ENCODE data around the gene C16orf82. TPM values are rescaled to one million over a fixed set of nuclear protein-coding genes. Genes with fewer than 3 reads are reported as not detected.

The C16orf82 gene
- total and polyA plus RNA-seq, 9 of the 15 experiments (the other 6 are each of a cell fraction or from before 2014, with no cell fraction given) = not detected

- H2AFZ ChIP-seq (ENCODE audit: low read depth, low read length) = no peak overlapping the region
- in situ Hi-C loops (cut with MboI) = no loop called here
- ChIA-PET CTCF (ENCODE audit: low intra/inter-chr PET ratio) (no interaction called here), POLR2A (interaction anchor here (0.7 kb wide), 1 partner anchor 468 kb away, joined by 3 read pairs; no protein-coding TSS in a partner anchor)
- H3K9me3 ChIP-seq (replicated peaks; ENCODE audit: control insufficient read depth, insufficient read depth, low read depth, low read length) = no peaks in the 10 kb centered on the region
- H3K79me2 ChIP-seq (ENCODE audit: control insufficient read depth, insufficient read depth, low read length) = no peaks in the 10 kb centered on the region
- WGBS (ENCODE audit: insufficient coverage, low coverage, missing lambda C conversion rate) = 2% methylated on average over 4 of the region's 4 CpGs
- no peak overlapping the region for H3K27ac ChIP-seq (ENCODE audit: extremely low read depth, low read depth, low read length)
- H3K4me2 ChIP-seq (ENCODE audit: insufficient read depth, low read length) = no peak overlapping the region
- no peaks in the 10 kb centered on the region for H3K36me3 ChIP-seq (ENCODE audit: control insufficient read depth, insufficient read depth, low read length)
- no TSS peak for BruUV-seq (replicated peaks)
- H3K4me3 ChIP-seq = no peak overlapping the region
- H4K20me1 ChIP-seq (replicated peaks; ENCODE audit: control insufficient read depth, insufficient read depth, low read length) = no peaks in the 10 kb centered on the region
- FAIRE-seq (no peak), ATAC-seq (no peak), DNase-seq (ENCODE audit: extremely low read depth in 1 of 4, low spot score in 3 of 4) (no peak)
- peaks cover 0 to 5% of the 10 kb centered on the region in 2 experiments; a peak in 2 of 5 replicates for H3K27me3 ChIP-seq (ENCODE audit: control insufficient read depth in 2 of 2, insufficient read depth in 2 of 2, low read length in 2 of 2)
- H3K9ac ChIP-seq (ENCODE audit: insufficient read depth in 1 of 2, low read depth in 2 of 2, low read length in 2 of 2) = no peak overlapping the region
- H3K9me1 ChIP-seq (ENCODE audit: control insufficient read depth, insufficient read depth, low read length) = no peaks in the 10 kb centered on the region
- H3K4me1 ChIP-seq (replicated peaks in 1 of 2; ENCODE audit: control insufficient read depth in 2 of 2, insufficient read depth in 2 of 2, low read length in 2 of 2) = peaks cover 0 to 27% of the 10 kb centered on the region in 2 experiments; a peak in 4 of 5 replicates
- intact Hi-C loops (cut with micrococcal nuclease) = loop anchor here (5.0 kb wide), 1 partner anchor 150 kb away; no protein-coding TSS in a partner anchor
- no peak for TF ChIP-seq ZNF668 (CRISPR knock-in tag; IDR thresholded peaks at IDR 0.05)
- peak; percentile 88 for TF ChIP-seq RBM25 (IDR thresholded peaks at IDR 0.05; ENCODE audit: low read depth, low read length, severe bottlenecking)
- TF ChIP-seq ADNP (tag; IDR thresholded peaks at IDR 0.05) = 0 out of 2 replicates have a peak, but pooled peaks have one; percentile 32
- no peak for TF ChIP-seq ZNF764 (CRISPR knock-in tag; IDR thresholded peaks at IDR 0.05; ENCODE audit: low read depth)
- TF ChIP-seq, protein P1, sequence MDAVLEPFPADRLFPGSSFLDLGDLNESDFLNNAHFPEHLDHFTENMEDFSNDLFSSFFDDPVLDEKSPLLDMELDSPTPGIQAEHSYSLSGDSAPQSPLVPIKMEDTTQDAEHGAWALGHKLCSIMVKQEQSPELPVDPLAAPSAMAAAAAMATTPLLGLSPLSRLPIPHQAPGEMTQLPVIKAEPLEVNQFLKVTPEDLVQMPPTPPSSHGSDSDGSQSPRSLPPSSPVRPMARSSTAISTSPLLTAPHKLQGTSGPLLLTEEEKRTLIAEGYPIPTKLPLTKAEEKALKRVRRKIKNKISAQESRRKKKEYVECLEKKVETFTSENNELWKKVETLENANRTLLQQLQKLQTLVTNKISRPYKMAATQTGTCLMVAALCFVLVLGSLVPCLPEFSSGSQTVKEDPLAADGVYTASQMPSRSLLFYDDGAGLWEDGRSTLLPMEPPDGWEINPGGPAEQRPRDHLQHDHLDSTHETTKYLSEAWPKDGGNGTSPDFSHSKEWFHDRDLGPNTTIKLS (IDR thresholded peaks at IDR 0.05; ENCODE audit: borderline replicate concordance, low read depth) = no peak
- peak; percentile 90 for TF ChIP-seq BCOR (IDR thresholded peaks at IDR 0.05)
- no peak for TF ChIP-seq ZNF699 (CRISPR knock-in tag; IDR thresholded peaks at IDR 0.05; ENCODE audit: insufficient replicate concordance)
- no peak for TF ChIP-seq TCF7 (IDR thresholded peaks at IDR 0.05; ENCODE audit: borderline replicate concordance)
- no peak for TF ChIP-seq ZSCAN29 (IDR thresholded peaks at IDR 0.05)
- peak; percentile 62; the same call in 1 of the 2 replicates for TF ChIP-seq BHLHE40 (IDR thresholded peaks at IDR 0.05; ENCODE audit: low read length)
- no peak for TF ChIP-seq RFX5 (IDR thresholded peaks at IDR 0.05; ENCODE audit: low read depth, low read length)
- peak; percentile 16; the same call in 1 of the 2 replicates for TF ChIP-seq USF1 (CRISPR knock-in tag; IDR thresholded peaks at IDR 0.05)
- TF ChIP-seq HDAC2 (IDR thresholded peaks at IDR 0.05) = peak; percentile 37; the same call in 1 of the 2 replicates
- no peak for TF ChIP-seq ZNF696 (CRISPR knock-in tag; conservative IDR thresholded peaks at IDR 0.05)
- TF ChIP-seq, protein P2, sequence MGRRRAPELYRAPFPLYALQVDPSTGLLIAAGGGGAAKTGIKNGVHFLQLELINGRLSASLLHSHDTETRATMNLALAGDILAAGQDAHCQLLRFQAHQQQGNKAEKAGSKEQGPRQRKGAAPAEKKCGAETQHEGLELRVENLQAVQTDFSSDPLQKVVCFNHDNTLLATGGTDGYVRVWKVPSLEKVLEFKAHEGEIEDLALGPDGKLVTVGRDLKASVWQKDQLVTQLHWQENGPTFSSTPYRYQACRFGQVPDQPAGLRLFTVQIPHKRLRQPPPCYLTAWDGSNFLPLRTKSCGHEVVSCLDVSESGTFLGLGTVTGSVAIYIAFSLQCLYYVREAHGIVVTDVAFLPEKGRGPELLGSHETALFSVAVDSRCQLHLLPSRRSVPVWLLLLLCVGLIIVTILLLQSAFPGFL (CRISPR knock-in tag; IDR thresholded peaks at IDR 0.05) = no peak
- peak; percentile 77 for TF ChIP-seq ZFP36 (IDR thresholded peaks at IDR 0.05; ENCODE audit: low read depth, low read length, partially characterized antibody)
- TF ChIP-seq KDM1A (IDR thresholded peaks at IDR 0.05) = peak; percentile 55 to 65
- TF ChIP-seq NFIX (CRISPR knock-in tag; IDR thresholded peaks at IDR 0.05; ENCODE audit: low read depth) = no peak
- no peak for TF ChIP-seq SMAD4 (CRISPR knock-in tag; conservative IDR thresholded peaks at IDR 0.05)
- TF ChIP-seq ZNF24 (IDR thresholded peaks at IDR 0.05) = peak; percentile 63
Observed at GRCh38 chr16:27112093-27112811, 45.5 kb downstream of the C16orf82 start.
